ENCODE measurements around the gene EVA1C.

Gene EVA1C

DNA sequence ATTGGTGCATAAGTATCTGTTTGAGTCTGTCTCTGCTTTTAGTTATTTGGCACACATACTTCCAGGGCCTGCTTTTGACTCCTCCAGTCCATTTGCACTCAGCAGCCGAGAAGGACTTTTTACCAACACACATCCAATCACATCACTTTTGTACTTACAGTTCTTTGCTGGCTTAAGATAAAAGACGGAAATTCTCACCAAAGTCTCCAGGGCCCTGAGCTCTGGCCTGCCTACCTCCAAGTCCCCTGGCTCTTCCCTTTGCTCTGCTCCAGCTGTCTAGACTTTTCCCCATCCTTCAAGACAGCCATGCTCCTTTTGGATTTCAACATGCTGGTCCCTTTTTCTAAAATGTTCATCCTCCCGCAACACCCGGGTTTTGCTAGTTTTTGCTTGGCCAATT lies 2.2 kb upstream of the EVA1C start:
- TF ChIP-seq FOXM1 (IDR thresholded peaks at IDR 0.05; ENCODE audit: borderline replicate concordance, low read depth) (no peak), CEBPB (IDR thresholded peaks at IDR 0.05) (no peak), RAD21 (IDR thresholded peaks at IDR 0.05; ENCODE audit: low read depth) (no peak), TEAD4 (IDR thresholded peaks at IDR 0.05) (no peak), NFIC (IDR thresholded peaks at IDR 0.05) (no peak), YY1 (IDR thresholded peaks at IDR 0.05; ENCODE audit: low read depth) (no peak), CREB1 (IDR thresholded peaks at IDR 0.05; ENCODE audit: low read depth) (no peak), TCF12 (IDR thresholded peaks at IDR 0.05; ENCODE audit: low read depth) (no peak), TAF1 (IDR thresholded peaks at IDR 0.05; ENCODE audit: low read depth) (no peak), EP300 (IDR thresholded peaks at IDR 0.05; ENCODE audit: borderline replicate concordance) (no peak), ZBTB7A (IDR thresholded peaks at IDR 0.05; ENCODE audit: low read depth) (no peak)
- TF ChIP-seq, protein P1, sequence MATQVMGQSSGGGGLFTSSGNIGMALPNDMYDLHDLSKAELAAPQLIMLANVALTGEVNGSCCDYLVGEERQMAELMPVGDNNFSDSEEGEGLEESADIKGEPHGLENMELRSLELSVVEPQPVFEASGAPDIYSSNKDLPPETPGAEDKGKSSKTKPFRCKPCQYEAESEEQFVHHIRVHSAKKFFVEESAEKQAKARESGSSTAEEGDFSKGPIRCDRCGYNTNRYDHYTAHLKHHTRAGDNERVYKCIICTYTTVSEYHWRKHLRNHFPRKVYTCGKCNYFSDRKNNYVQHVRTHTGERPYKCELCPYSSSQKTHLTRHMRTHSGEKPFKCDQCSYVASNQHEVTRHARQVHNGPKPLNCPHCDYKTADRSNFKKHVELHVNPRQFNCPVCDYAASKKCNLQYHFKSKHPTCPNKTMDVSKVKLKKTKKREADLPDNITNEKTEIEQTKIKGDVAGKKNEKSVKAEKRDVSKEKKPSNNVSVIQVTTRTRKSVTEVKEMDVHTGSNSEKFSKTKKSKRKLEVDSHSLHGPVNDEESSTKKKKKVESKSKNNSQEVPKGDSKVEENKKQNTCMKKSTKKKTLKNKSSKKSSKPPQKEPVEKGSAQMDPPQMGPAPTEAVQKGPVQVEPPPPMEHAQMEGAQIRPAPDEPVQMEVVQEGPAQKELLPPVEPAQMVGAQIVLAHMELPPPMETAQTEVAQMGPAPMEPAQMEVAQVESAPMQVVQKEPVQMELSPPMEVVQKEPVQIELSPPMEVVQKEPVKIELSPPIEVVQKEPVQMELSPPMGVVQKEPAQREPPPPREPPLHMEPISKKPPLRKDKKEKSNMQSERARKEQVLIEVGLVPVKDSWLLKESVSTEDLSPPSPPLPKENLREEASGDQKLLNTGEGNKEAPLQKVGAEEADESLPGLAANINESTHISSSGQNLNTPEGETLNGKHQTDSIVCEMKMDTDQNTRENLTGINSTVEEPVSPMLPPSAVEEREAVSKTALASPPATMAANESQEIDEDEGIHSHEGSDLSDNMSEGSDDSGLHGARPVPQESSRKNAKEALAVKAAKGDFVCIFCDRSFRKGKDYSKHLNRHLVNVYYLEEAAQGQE (IDR thresholded peaks at IDR 0.05; ENCODE audit: low read depth), result no peak
- TF ChIP-seq, protein P2, sequence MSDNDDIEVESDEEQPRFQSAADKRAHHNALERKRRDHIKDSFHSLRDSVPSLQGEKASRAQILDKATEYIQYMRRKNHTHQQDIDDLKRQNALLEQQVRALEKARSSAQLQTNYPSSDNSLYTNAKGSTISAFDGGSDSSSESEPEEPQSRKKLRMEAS (IDR thresholded peaks at IDR 0.05), result no peak

DNA sequence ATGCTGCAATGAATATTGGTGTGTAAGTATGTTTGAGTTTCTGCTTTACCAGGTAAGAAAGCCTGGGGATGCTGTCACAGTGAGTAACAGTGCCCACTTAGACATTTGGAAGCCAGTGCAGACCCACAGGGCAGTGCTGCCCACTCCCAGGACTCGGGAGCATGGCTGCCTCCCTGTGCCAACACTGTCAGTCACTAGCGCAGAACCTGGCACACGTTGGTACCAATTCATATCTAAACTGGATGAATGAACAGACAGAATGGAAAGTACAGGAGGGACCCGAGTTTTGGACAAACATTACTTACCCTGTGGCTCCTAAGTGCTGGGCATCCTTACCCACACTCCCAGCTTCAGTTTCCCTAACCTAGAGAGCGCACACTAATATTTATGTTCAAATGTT lies 1.6 kb upstream of the EVA1C start:
- no peak for TF ChIP-seq TEAD4 (IDR thresholded peaks at IDR 0.05)
- no peak for TF ChIP-seq YY1 (IDR thresholded peaks at IDR 0.05; ENCODE audit: low read depth)
- TF ChIP-seq TAF1 (IDR thresholded peaks at IDR 0.05; ENCODE audit: low read depth), result no peak
- TF ChIP-seq CREB1 (IDR thresholded peaks at IDR 0.05; ENCODE audit: low read depth), result no peak
- TF ChIP-seq EGR1 (IDR thresholded peaks at IDR 0.05), result no peak
- TF ChIP-seq ZBTB7A (IDR thresholded peaks at IDR 0.05; ENCODE audit: low read depth), result no peak
- no peak for TF ChIP-seq NFIC (IDR thresholded peaks at IDR 0.05)

DNA sequence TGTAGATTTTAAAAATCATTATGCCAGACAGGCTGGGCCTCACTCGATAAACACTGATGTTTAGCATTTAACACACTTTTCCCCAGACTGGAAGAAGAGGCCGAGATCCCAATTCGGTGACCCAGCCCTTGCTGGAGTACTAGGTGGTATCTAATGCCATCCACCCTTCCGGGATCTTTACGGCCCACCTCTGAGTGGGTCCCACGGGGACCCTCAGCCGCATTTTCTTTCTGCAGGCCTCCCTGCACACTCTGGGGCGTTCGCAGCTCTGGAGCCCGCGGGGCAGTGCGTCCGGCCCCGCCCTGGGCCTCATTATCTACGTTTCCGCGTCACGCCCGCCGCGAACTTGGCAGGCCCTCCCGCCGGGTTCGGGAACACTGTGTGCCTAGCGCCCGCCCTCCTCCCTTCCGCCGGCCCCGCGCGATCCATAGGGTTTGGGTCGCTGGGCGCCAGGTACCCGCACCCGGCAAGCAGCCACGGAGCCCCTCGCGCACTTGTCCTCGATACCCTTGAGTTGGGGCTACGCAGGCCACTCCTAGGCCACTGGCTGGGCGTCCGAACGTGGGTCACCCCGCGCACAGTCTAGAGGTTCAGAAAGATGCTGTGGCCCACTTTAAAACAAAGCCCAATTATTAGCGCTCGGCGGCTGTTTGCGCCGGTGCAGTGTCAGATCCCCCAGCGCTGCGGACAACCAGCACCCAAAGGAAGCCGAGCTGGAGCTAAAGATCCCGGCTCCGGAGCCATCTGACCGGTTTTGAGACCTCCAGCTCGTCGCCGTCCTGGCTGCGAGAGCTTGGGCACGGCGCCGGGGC lies 950 bp upstream of the EVA1C start:
- TF ChIP-seq, protein P3, sequence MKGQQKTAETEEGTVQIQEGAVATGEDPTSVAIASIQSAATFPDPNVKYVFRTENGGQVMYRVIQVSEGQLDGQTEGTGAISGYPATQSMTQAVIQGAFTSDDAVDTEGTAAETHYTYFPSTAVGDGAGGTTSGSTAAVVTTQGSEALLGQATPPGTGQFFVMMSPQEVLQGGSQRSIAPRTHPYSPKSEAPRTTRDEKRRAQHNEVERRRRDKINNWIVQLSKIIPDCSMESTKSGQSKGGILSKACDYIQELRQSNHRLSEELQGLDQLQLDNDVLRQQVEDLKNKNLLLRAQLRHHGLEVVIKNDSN (IDR thresholded peaks at IDR 0.05), result no peak
- peak; percentile 48 for TF ChIP-seq ZBTB7A (IDR thresholded peaks at IDR 0.05; ENCODE audit: low read depth)

DNA sequence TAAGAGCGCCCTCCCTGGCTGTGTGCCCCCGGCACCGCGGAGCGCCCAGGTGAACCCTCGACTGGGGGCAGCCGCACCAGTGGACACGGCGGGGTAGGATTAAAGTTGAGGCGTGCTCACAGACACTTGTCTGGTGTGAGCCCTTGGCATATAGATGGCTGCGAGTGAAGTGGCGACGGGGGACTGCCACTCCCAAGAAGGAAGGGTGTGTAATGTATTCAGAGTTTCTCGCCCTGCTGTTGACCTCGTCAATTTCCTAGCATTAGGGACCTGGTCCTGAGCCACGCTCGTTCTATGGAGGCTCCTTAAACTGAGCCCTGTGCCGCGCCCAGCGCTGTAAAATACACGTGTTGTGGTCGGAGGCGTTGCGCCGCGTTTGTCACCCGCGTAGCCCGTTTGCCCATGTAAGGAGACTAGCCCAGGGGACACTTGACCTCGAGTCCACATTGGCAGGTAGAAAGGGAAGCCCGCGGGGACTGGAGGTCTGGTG lies 554 bp downstream of the EVA1C start:
- TF ChIP-seq NFIC (IDR thresholded peaks at IDR 0.05) (no peak), CEBPB (IDR thresholded peaks at IDR 0.05) (no peak), EGR1 (IDR thresholded peaks at IDR 0.05) (no peak), TCF12 (IDR thresholded peaks at IDR 0.05; ENCODE audit: low read depth) (no peak), FOXM1 (IDR thresholded peaks at IDR 0.05; ENCODE audit: borderline replicate concordance, low read depth) (no peak), CREB1 (IDR thresholded peaks at IDR 0.05; ENCODE audit: low read depth) (no peak), YY1 (IDR thresholded peaks at IDR 0.05; ENCODE audit: low read depth) (no peak), TAF1 (IDR thresholded peaks at IDR 0.05; ENCODE audit: low read depth) (no peak), TEAD4 (IDR thresholded peaks at IDR 0.05) (no peak), ZBTB7A (IDR thresholded peaks at IDR 0.05; ENCODE audit: low read depth) (no peak), RAD21 (IDR thresholded peaks at IDR 0.05; ENCODE audit: low read depth) (no peak), EP300 (IDR thresholded peaks at IDR 0.05; ENCODE audit: borderline replicate concordance) (no peak)
- TF ChIP-seq, protein P1 (IDR thresholded peaks at IDR 0.05; ENCODE audit: low read depth), result no peak
- TF ChIP-seq, protein P3 (IDR thresholded peaks at IDR 0.05), result no peak
- TF ChIP-seq, protein P2 (IDR thresholded peaks at IDR 0.05), result no peak

DNA sequence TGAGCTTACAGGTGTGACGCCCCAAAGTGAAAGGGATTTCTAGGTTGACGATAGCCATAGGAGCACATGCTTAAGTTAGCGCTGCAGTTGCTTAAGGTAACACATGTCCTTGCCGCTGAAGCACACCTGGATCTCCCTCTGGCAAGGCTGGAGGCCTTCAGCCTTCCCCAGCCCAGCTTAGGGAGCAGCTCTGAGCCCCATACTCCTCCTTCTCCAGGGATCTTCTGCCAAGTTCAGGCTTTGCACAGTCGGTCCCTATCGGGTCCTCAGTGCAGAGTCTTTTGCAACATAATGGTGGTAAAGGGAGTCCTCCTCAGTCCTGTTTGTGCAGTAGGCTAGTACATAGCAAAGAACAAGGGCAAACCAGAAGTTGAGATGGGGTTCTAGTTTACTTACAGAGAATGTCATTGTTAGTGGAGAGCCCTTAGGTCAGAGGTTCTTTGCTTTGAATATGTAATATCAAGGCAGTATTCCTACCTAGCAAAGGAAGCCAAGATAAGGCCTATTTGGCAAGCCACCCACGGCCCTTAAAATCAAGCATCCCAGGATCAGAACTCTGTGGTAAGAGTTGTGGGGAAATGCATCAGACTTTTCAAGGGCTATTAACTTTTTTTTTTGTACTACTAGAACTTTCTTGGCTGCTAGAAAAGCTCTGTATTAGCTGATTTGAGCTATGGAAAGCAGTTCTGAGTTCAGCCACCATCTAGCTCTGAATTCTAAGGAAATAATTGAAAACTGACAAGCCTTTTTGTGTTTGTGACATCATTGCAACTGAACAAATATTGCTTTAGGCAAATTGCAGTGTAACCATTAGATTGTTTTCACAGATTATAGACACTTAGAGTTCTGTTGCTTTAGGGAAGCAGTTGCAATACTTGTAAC lies 1.4 kb downstream of the EVA1C start:
- TF ChIP-seq CEBPB (IDR thresholded peaks at IDR 0.05) (no peak), YY1 (IDR thresholded peaks at IDR 0.05; ENCODE audit: low read depth) (no peak), ZBTB7A (IDR thresholded peaks at IDR 0.05; ENCODE audit: low read depth) (no peak), TEAD4 (IDR thresholded peaks at IDR 0.05) (no peak), FOXM1 (IDR thresholded peaks at IDR 0.05; ENCODE audit: borderline replicate concordance, low read depth) (no peak), NFIC (IDR thresholded peaks at IDR 0.05) (no peak), EP300 (IDR thresholded peaks at IDR 0.05; ENCODE audit: borderline replicate concordance) (no peak), TAF1 (IDR thresholded peaks at IDR 0.05; ENCODE audit: low read depth) (no peak), CREB1 (IDR thresholded peaks at IDR 0.05; ENCODE audit: low read depth) (no peak), TCF12 (IDR thresholded peaks at IDR 0.05; ENCODE audit: low read depth) (no peak), EGR1 (IDR thresholded peaks at IDR 0.05) (no peak), RAD21 (IDR thresholded peaks at IDR 0.05; ENCODE audit: low read depth) (no peak)
- TF ChIP-seq, protein P3 (IDR thresholded peaks at IDR 0.05), result no peak
- TF ChIP-seq, protein P2 (IDR thresholded peaks at IDR 0.05), result no peak
- TF ChIP-seq, protein P1 (IDR thresholded peaks at IDR 0.05; ENCODE audit: low read depth), result no peak
